Endothelial cell of umbilical vein (primary cell): ENCODE data around the gene ST6GALNAC6. TPM values are rescaled to one million over a fixed set of nuclear protein-coding genes. Genes with fewer than 3 reads are reported as not detected.
A peak's percentile ranks its signal among the peaks of the same experiment; 100 is the strongest.

ENCODE experiments used
- BruUV-seq: library from RNA; stranded (reverse); fragments of 400-500 nt; replicated peaks from 2 replicates; lab custom pipeline; 2021; lab: Mats Ljungman, UMichigan
- CTCF ChIA-PET: fragments of 300-600, 350-600 bp; sonication (Branson Sonifier 250); formaldehyde crosslinking; loops from one replicate; lab custom pipeline; 2021; ENCODE audit warnings: antibody characterized with exemption, inconsistent platforms; lab: Charles Lee
- POLR2A ChIA-PET: fragments of 300-600, 350-600 bp; sonication (Branson Sonifier 250); formaldehyde crosslinking; loops from one replicate; lab custom pipeline; 2021; ENCODE audit warnings: antibody characterized with exemption, inconsistent platforms; lab: Charles Lee
- DNase-seq: peaks from one replicate; pipeline ENCODE4 v3.0.0-alpha.2; 2011; ENCODE audit warnings: low read depth, low spot score
- FAIRE-seq: peaks from 2 replicates; lab custom pipeline; 2011; peaks lifted over from hg19 to GRCh38; lab: Jason Lieb, UNC
- H2AFZ ChIP-seq: 2 replicates; pipeline ENCODE4 v1.6.0; 2012; ENCODE audit warnings: low read depth, low read length, control low read depth, inconsistent platforms
- H3K27ac ChIP-seq: 2 replicates; pipeline ENCODE4 v1.5.1; 2011; ENCODE audit warnings: low read depth, mild to moderate bottlenecking, control low read depth, low read length, moderate library complexity; ENCODE audit not compliant: insufficient read depth
- H3K27me3 ChIP-seq, 2 experiments: 2 replicates each; pipeline versions ENCODE4 v1.6.0 to v1.6.1; 2011; ENCODE audit warnings: low read length in 2 of 2, mixed read lengths in 1 of 2; ENCODE audit not compliant: control insufficient read depth in 2 of 2, insufficient read depth in 2 of 2
- H3K36me3 ChIP-seq, 2 experiments: 2 replicates in 1 of 2; 3 replicates in 1 of 2; pipeline ENCODE4 v1.5.1; 2011; ENCODE audit warnings: low read length in 2 of 2, mild to moderate bottlenecking in 1 of 2, moderate library complexity in 1 of 2; ENCODE audit not compliant: control insufficient read depth in 2 of 2, insufficient read depth in 2 of 2; ENCODE audit errors: extremely low read depth in 1 of 2
- H3K4me1 ChIP-seq: 3 replicates; pipeline ENCODE4 v1.5.1; 2011; ENCODE audit warnings: mild to moderate bottlenecking, low read length; ENCODE audit not compliant: control insufficient read depth, insufficient read depth; ENCODE audit errors: extremely low read depth
- H3K4me2 ChIP-seq: 2 replicates; pipeline ENCODE4 v1.6.1; 2011; ENCODE audit warnings: low read length, control low read depth, mixed read lengths; ENCODE audit not compliant: insufficient read depth
- H3K4me3 ChIP-seq, 3 experiments: fragments of 200-600 bp in 1 of 3; sonication (generic), shearing (Covaris generic) in 1 of 3; replicated peaks in 1 of 3; 2 replicates each; pipeline ENCODE4 v1.5.1; 2011 to 2016; ENCODE audit warnings: control low read depth in 3 of 3, low read length in 3 of 3, mild to moderate bottlenecking in 2 of 3, inconsistent platforms in 1 of 3, low read depth in 1 of 3, moderate library complexity in 1 of 3; ENCODE audit not compliant: insufficient read depth in 1 of 3
- H3K79me2 ChIP-seq: 2 replicates; pipeline ENCODE4 v1.6.0; 2012; ENCODE audit warnings: low read length, inconsistent platforms; ENCODE audit not compliant: control insufficient read depth, insufficient read depth
- H3K9ac ChIP-seq: replicated peaks from 2 replicates; pipeline ENCODE3; 2011; ENCODE audit warnings: low read length, control low read depth; ENCODE audit not compliant: insufficient read depth; ENCODE audit errors: extremely low read depth
- H3K9me1 ChIP-seq: replicated peaks from 3 replicates; pipeline ENCODE4 v1.6.0; 2011; ENCODE audit warnings: mild to moderate bottlenecking, low read length; ENCODE audit not compliant: control insufficient read depth, insufficient read depth; ENCODE audit errors: extremely low read depth
- H3K9me3 ChIP-seq: replicated peaks from 2 replicates; pipeline ENCODE4 v1.5.1; 2012; ENCODE audit warnings: low read length, inconsistent platforms; ENCODE audit not compliant: control insufficient read depth, insufficient read depth
- H4K20me1 ChIP-seq: replicated peaks from 2 replicates; pipeline ENCODE3; 2011; ENCODE audit warnings: mild to moderate bottlenecking, low read length; ENCODE audit not compliant: control insufficient read depth, insufficient read depth; ENCODE audit errors: extremely low read depth
- CTCF ChIP-seq, 2 donors: IDR thresholded peaks; 1 replicate in 1 of 2; 2 replicates in 1 of 2; pipeline ENCODE4 v1.5.1; 2011; ENCODE audit warnings: low read length in 2 of 2, mild to moderate bottlenecking in 2 of 2, moderate library complexity in 2 of 2, control low read depth in 1 of 2, inconsistent platforms in 1 of 2, low read depth in 1 of 2; ENCODE audit not compliant: insufficient read depth in 1 of 2; ENCODE audit errors: extremely low read depth in 1 of 2
- EZH2 ChIP-seq: IDR thresholded peaks from 2 replicates; pipeline ENCODE4 v1.6.1; 2012; ENCODE audit warnings: borderline replicate concordance, low read depth, mild to moderate bottlenecking, moderate library complexity, low read length, inconsistent platforms; ENCODE audit not compliant: severe bottlenecking
- FOS ChIP-seq: IDR thresholded peaks from 2 replicates; pipeline ENCODE4 v1.6.1; 2011; ENCODE audit warnings: mild to moderate bottlenecking, low read length, moderate library complexity, borderline replicate concordance; ENCODE audit not compliant: insufficient read depth
- GATA2 ChIP-seq: IDR thresholded peaks from 2 replicates; pipeline ENCODE4 v1.7.0; 2011; ENCODE audit warnings: low read depth, mild to moderate bottlenecking, moderate library complexity, mixed read lengths, low read length; ENCODE audit not compliant: insufficient read length, insufficient read depth
- JUN ChIP-seq: IDR thresholded peaks from 2 replicates; pipeline ENCODE4 v1.6.1; 2011; ENCODE audit warnings: borderline replicate concordance, low read depth; ENCODE audit not compliant: insufficient read length, insufficient read depth
- MAX ChIP-seq: IDR thresholded peaks from 2 replicates; pipeline ENCODE4 v1.6.1; 2011; ENCODE audit not compliant: insufficient read depth, insufficient read length
- MYC ChIP-seq: IDR thresholded peaks from one replicate; pipeline ENCODE4 v1.6.1; 2011; ENCODE audit warnings: mild to moderate bottlenecking, low read depth, low read length
- POLR2A ChIP-seq: IDR thresholded peaks from 2 replicates; pipeline ENCODE4 v1.6.1; 2012; ENCODE audit warnings: low read depth, mild to moderate bottlenecking, control low read depth, low read length
- POLR2AphosphoS5 ChIP-seq: IDR thresholded peaks from 2 replicates; pipeline ENCODE4 v1.6.1; 2012; ENCODE audit warnings: low read depth, mild to moderate bottlenecking, control low read depth, low read length, moderate library complexity; ENCODE audit not compliant: insufficient read depth
- dilution Hi-C: fragments of 300-500 bp; cut with MboI; formaldehyde crosslinking; loops from one replicate; pipeline ENCODE4 v1.15.0; 2019; ENCODE audit warnings: low sequenced_read_pairs; ENCODE audit not compliant: extremely low pct_ligation_motif_present
- intact Hi-C: fragments of 100-400 bp; cut with micrococcal nuclease; formaldehyde crosslinking; loops from one replicate; pipeline ENCODE4 v1.10.0; 2022
- polyA plus RNA-seq, 4 experiments: library from polyadenylated mRNA; depleted of rRNA in 3 of 4; stranded (reverse) in 3 of 4; unstranded in 1 of 4; fragments of >200 nt; gene quantifications; 2 replicates each; pipeline versions ENCODE4 v1.2.1 to v1.2.3, GENCODE V29; 2011 to 2012; ENCODE audit warnings: missing spikeins in 1 of 4
- total RNA-seq: library from RNA; stranded (reverse); gene quantifications from 2 replicates; pipeline ENCODE4 v1.2.3, GENCODE V29; 2021

Gene ST6GALNAC6
- total and polyA plus RNA-seq, 2 donors (not counting 3 experiments of a cell fraction or from before 2014, with no cell fraction given) = 43.0 to 78.9 TPM

- no peaks in the 10 kb centered on the region for H3K27me3 ChIP-seq
- no peaks in the 10 kb centered on the region for H3K79me2 ChIP-seq
- no peak for TF ChIP-seq MYC
- peak in 1 of 2 donors; percentile 1 for TF ChIP-seq CTCF (IDR thresholded peaks at IDR 0.05; ENCODE audit: extremely low read depth in 1 of 2, insufficient read depth in 1 of 2, low read depth in 1 of 2, low read length in 2 of 2)
- TF ChIP-seq JUN = no peak
- no peaks in the 10 kb centered on the region for H3K9me1 ChIP-seq
- intact Hi-C loops = no loop called here
- H2AFZ ChIP-seq = no peak overlapping the region
- H3K4me3 ChIP-seq = no peak overlapping the region
- H3K27ac ChIP-seq = no peak overlapping the region
- no peaks in the 10 kb centered on the region for H3K9me3 ChIP-seq
- no peaks in the 10 kb centered on the region for H4K20me1 ChIP-seq
- dilution Hi-C loops = no loop called here
- peaks cover 3% of the 10 kb centered on the region for H3K4me1 ChIP-seq
- CTCF ChIA-PET = interaction anchor here (0.6 to 1.2 kb wide), 2 partner anchors 10 to 40 kb away, joined by 3 to 6 read pairs; no protein-coding TSS in a partner anchor
- BruUV-seq = no TSS peak
- POLR2A ChIA-PET = no interaction called here
- DNase-seq = no peak
- no peak overlapping the region for H3K4me2 ChIP-seq
- peaks cover 8 to 28% of the 10 kb centered on the region in 2 experiments for H3K36me3 ChIP-seq
- H3K9ac ChIP-seq = no peak overlapping the region
- FAIRE-seq = no peak
Measured at GRCh38 chr9:127887792-127888191, 11.6 kb downstream of the ST6GALNAC6 start.

- no peak overlapping the region for H3K9ac ChIP-seq
- BruUV-seq = no TSS peak
- intact Hi-C loops = no loop called here
- H3K4me3 ChIP-seq = no peak overlapping the region
- H3K4me1 ChIP-seq = peaks cover 8% of the 10 kb centered on the region
- H3K4me2 ChIP-seq = no peak overlapping the region
- H4K20me1 ChIP-seq = no peaks in the 10 kb centered on the region
- ChIA-PET POLR2A (no interaction called here), CTCF (interaction anchor here (1.4 kb wide), 1 partner anchor 35 kb away, joined by 3 read pairs; no protein-coding TSS in a partner anchor)
- H3K9me1 ChIP-seq = no peaks in the 10 kb centered on the region
- H3K36me3 ChIP-seq = peaks cover 8 to 26% of the 10 kb centered on the region in 2 experiments
- H3K79me2 ChIP-seq = no peaks in the 10 kb centered on the region
- no peaks in the 10 kb centered on the region for H3K9me3 ChIP-seq
- H3K27me3 ChIP-seq = no peaks in the 10 kb centered on the region
- H3K27ac ChIP-seq = no peak overlapping the region
- no peak overlapping the region for H2AFZ ChIP-seq
- no peak for DNase-seq
- TF ChIP-seq MYC (no peak), FOS (no peak), POLR2A (no peak), CTCF (IDR thresholded peaks at IDR 0.05; ENCODE audit: extremely low read depth in 1 of 2, insufficient read depth in 1 of 2, low read depth in 1 of 2, low read length in 2 of 2) (no peak), POLR2AphosphoS5 (no peak), EZH2 (no peak), GATA2 (no peak), MAX (no peak), JUN (no peak)
- no peak for FAIRE-seq
- dilution Hi-C loops = no loop called here
Measured at GRCh38 chr9:127886401-127886972, 12.9 kb downstream of the ST6GALNAC6 start.
